IgD-negative memory B cell (primary cell): ENCODE data around the gene CCDC148. TPM values are rescaled to one million over a fixed set of nuclear protein-coding genes. Genes with fewer than 3 reads are reported as not detected.

Experiments
- H3K27ac Mint-ChIP-seq, 3 donors: one replicate each; pipeline ENCODE4 v1.8.0; 2020 to 2022; ENCODE audit warnings: mild to moderate bottlenecking in 3 of 3, mixed read lengths in 3 of 3, moderate library complexity in 1 of 3
- H3K27me3 Mint-ChIP-seq: one replicate; pipeline ENCODE4 v1.8.0; 2021; ENCODE audit warnings: mixed read lengths
- H3K36me3 Mint-ChIP-seq: one replicate; pipeline ENCODE4 v1.8.0; 2020; ENCODE audit warnings: mild to moderate bottlenecking, mixed read lengths
- H3K4me1 Mint-ChIP-seq, 3 donors: one replicate each; pipeline ENCODE4 v1.8.0; 2020 to 2022; ENCODE audit warnings: mixed read lengths in 3 of 3, mild to moderate bottlenecking in 1 of 3
- H3K4me3 Mint-ChIP-seq, 4 donors: one replicate each; pipeline ENCODE4 v1.8.0; 2020 to 2022; ENCODE audit warnings: mild to moderate bottlenecking in 4 of 4, mixed read lengths in 4 of 4, moderate library complexity in 3 of 4
- H3K9me3 Mint-ChIP-seq, 3 donors: one replicate each; pipeline ENCODE4 v1.8.0; 2020 to 2021; ENCODE audit warnings: mixed read lengths in 3 of 3, mild to moderate bottlenecking in 1 of 3
- polyA plus RNA-seq: library from polyadenylated mRNA; unstranded; fragments of 300-500 nt; fragmentation: Illumina TruSeq; gene quantifications from one replicate; pipeline ENCODE4 v1.2.3, GENCODE V29; 2021

CCDC148 gene
- polyA plus RNA-seq, 1 donor from 2014 or later = not detected

GRCh38 chr2:158412206-158412605, 44.3 kb downstream of the CCDC148 start:
- H3K4me3 Mint-ChIP-seq = no peak overlapping the region
- H3K9me3 Mint-ChIP-seq = peaks cover 10 to 29% (median 10%) of the 10 kb centered on the region in 3 donors
- no peak overlapping the region for H3K27ac Mint-ChIP-seq
- H3K4me1 Mint-ChIP-seq = no peaks in the 10 kb centered on the region
- peaks cover 4% of the 10 kb centered on the region for H3K27me3 Mint-ChIP-seq
- peaks cover 2% of the 10 kb centered on the region for H3K36me3 Mint-ChIP-seq

DNA sequence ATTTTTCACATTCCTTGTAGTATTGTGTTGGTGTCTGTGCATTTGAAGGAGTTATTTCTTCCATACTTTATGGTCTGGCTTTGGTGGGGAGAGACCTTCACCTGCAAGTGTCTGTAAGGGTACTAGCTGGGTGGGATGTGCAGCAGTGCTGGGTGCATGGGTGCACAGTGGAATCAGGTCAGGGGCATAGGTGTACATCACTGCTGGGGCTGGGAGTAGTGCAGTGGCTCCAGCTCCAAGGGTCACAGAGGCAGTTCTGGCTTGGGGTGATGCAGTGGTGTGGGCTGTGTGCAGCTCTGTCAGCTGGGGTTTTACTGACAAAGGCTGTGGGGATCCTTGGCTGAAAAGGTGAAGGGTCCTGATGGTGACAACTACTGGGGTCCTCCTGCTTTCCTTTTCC, 44.8 kb downstream of the CCDC148 start:
- no peak overlapping the region for H3K27ac Mint-ChIP-seq
- H3K4me3 Mint-ChIP-seq = no peak overlapping the region
- no peaks in the 10 kb centered on the region for H3K4me1 Mint-ChIP-seq
- peaks cover 1% of the 10 kb centered on the region for H3K27me3 Mint-ChIP-seq
- H3K9me3 Mint-ChIP-seq = peaks cover 9 to 29% (median 10%) of the 10 kb centered on the region in 3 donors
- peaks cover 2% of the 10 kb centered on the region for H3K36me3 Mint-ChIP-seq

DNA sequence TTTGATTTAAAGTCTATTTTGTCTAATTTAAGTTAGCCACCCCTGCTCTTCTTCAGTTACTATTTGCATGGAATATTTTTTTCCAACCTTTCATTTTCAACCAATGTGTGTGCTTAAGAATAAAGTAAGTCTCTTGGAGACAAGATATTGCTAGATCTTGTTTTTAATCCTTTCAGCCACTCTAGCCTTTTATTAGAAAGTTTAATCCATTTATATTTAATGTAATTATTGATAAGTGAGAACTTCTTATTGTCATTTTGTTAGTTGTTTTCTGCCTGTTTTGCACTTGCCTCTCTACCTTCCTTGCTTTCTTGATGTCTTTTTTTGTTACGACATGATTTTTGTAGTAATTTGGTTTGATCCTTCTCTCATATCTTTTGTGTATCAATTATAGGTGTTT, 46.4 kb downstream of the CCDC148 start:
- H3K27me3 Mint-ChIP-seq = peaks cover 1% of the 10 kb centered on the region
- H3K27ac Mint-ChIP-seq = peak overlapping the region in 1 of 3 donors; percentile 34
- no peaks in the 10 kb centered on the region for H3K4me1 Mint-ChIP-seq
- peaks cover 4 to 18% (median 6%) of the 10 kb centered on the region in 3 donors for H3K9me3 Mint-ChIP-seq
- no peak overlapping the region for H3K4me3 Mint-ChIP-seq
- H3K36me3 Mint-ChIP-seq = peaks cover 2% of the 10 kb centered on the region

GRCh38 chr2:158407031-158407430, 49.5 kb downstream of the CCDC148 start:
- Mint-ChIP-seq H3K27me3 (no peaks in the 10 kb centered on the region), H3K27ac (no peak overlapping the region), H3K4me3 (no peak overlapping the region), H3K4me1 (no peaks in the 10 kb centered on the region), H3K36me3 (no peaks in the 10 kb centered on the region), H3K9me3 (peaks cover 2 to 18% (median 4%) of the 10 kb centered on the region in 3 donors)

DNA sequence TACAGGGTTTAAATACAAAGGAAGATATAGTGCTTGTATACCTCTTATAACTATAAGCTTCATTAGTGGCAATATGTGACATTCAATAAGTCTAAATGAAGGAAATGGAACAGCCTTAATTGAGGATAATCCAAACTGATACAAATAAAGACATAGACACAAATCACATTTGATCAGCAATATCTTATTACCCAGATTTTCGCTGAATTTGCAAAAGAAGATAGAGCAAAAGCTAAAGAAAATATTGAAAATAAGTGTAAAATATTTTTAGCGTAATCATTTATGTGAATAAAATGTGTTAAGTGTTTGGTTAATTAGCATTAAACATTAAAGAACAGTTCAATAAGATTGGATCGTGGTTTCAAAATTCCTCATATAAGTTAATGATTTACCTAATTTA, 51.2 kb downstream of the CCDC148 start:
- no peak overlapping the region for H3K27ac Mint-ChIP-seq
- H3K4me3 Mint-ChIP-seq = no peak overlapping the region
- no peaks in the 10 kb centered on the region for H3K36me3 Mint-ChIP-seq
- H3K9me3 Mint-ChIP-seq = peaks cover 0 to 6% (median 4%) of the 10 kb centered on the region in 3 donors
- peaks cover 0 to 3% (median 0%) of the 10 kb centered on the region in 3 donors for H3K4me1 Mint-ChIP-seq
- H3K27me3 Mint-ChIP-seq = no peaks in the 10 kb centered on the region

- no peak overlapping the region for H3K4me3 Mint-ChIP-seq
- no peaks in the 10 kb centered on the region for H3K36me3 Mint-ChIP-seq
- H3K9me3 Mint-ChIP-seq = peaks cover 2 to 8% (median 7%) of the 10 kb centered on the region in 3 donors
- H3K27me3 Mint-ChIP-seq = peaks cover 1% of the 10 kb centered on the region
- H3K27ac Mint-ChIP-seq = no peak overlapping the region
- H3K4me1 Mint-ChIP-seq = peaks cover 0 to 3% (median 0%) of the 10 kb centered on the region in 3 donors
Measured at GRCh38 chr2:158403237-158403636, 53.3 kb downstream of the CCDC148 start.

DNA sequence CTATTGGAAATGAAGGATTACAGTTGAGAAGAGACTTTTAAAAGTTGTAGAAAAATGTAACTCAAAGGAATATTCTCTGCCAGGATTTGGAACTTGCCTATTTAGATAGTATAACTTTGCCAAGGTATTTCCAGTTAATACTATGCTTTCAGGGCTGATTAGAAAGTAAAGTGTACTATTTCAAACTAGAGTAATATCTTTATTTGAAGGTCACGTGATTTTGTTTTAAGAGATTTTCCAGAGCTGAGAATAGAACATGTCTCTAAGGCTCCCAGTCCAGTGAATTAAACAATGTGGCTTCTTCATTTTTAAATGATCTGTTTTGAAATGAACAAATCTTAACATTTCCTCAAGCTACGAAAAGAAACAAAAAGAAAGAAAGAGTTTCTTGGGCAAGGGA, 53.9 kb downstream of the CCDC148 start:
- Mint-ChIP-seq H3K4me1 (peaks cover 0 to 3% (median 0%) of the 10 kb centered on the region in 3 donors), H3K36me3 (no peaks in the 10 kb centered on the region), H3K9me3 (peaks cover 2 to 8% (median 7%) of the 10 kb centered on the region in 3 donors), H3K4me3 (no peak overlapping the region), H3K27me3 (peaks cover 3% of the 10 kb centered on the region), H3K27ac (no peak overlapping the region)

DNA sequence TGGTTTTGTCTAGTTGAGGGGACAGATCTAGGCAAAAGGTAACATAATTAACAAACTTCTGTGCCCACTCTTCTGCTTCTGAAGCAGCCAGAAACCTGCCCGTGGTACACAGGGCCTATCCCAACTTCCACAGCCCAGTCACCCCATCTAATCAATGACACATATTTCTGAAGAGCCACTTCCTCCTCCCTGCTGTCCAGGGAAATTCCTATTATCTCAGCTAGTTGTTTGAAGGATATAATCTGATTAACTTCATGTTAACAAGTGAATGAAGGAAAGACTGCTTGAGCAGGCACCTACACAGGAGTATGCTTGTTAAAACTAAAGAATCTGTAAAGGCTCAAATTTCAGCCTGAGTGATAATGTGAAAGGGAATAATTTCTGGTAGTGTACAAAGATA, 61.4 kb downstream of the CCDC148 start:
- Mint-ChIP-seq H3K27ac (no peak overlapping the region), H3K27me3 (peaks cover 4% of the 10 kb centered on the region), H3K9me3 (peaks cover 2 to 7% (median 6%) of the 10 kb centered on the region in 3 donors), H3K36me3 (no peaks in the 10 kb centered on the region), H3K4me3 (no peak overlapping the region), H3K4me1 (no peaks in the 10 kb centered on the region)

GRCh38 chr2:158394453-158394852, 62.1 kb downstream of the CCDC148 start:
- Mint-ChIP-seq H3K4me1 (no peaks in the 10 kb centered on the region), H3K4me3 (no peak overlapping the region), H3K27me3 (peaks cover 4% of the 10 kb centered on the region), H3K9me3 (peaks cover 0 to 2% (median 1%) of the 10 kb centered on the region in 3 donors), H3K27ac (no peak overlapping the region), H3K36me3 (no peaks in the 10 kb centered on the region)

DNA sequence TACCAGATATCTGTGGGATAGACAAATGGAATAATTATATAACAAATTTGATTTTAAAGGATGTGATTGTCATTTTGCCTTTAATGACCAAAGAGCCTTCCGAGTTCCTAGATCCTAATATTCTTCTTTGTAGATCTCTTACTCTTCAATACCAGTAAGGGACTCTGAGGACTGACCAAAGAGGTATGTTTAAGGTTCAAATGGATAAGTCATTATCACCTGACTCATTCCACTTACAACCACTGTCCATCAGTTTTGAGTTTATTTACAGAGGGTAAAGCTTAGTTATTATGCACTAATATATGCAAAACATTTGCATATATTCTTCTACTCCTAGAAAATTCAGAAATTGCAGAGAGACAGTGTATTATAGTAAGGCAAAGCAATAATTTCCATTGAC, 62.7 kb downstream of the CCDC148 start:
- H3K9me3 Mint-ChIP-seq = peaks cover 0 to 2% (median 0%) of the 10 kb centered on the region in 3 donors
- no peaks in the 10 kb centered on the region for H3K36me3 Mint-ChIP-seq
- no peaks in the 10 kb centered on the region for H3K4me1 Mint-ChIP-seq
- H3K27ac Mint-ChIP-seq = no peak overlapping the region
- H3K4me3 Mint-ChIP-seq = no peak overlapping the region
- H3K27me3 Mint-ChIP-seq = peaks cover 4% of the 10 kb centered on the region

DNA sequence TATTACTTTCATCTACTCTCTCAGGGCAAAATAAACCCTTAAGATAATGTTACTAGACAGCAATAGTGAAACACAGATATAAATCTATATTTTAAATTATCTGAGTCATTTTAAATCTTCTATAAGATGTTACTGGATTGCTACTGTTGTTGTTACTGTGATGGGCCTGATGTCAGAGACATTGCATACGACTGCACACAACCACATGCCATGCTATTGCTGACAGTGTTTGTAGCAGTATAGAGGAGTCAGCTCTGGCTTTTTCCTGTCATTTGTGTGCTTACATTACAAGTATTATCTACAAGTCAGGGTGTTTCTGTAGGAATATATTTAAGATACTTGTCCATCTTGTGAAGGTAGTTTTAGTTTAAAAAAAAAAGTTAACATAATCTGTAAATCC, 63.9 kb downstream of the CCDC148 start:
- Mint-ChIP-seq H3K9me3 (no peaks in the 10 kb centered on the region), H3K36me3 (no peaks in the 10 kb centered on the region), H3K4me3 (no peak overlapping the region), H3K27me3 (peaks cover 2% of the 10 kb centered on the region), H3K27ac (no peak overlapping the region), H3K4me1 (no peaks in the 10 kb centered on the region)

- H3K27me3 Mint-ChIP-seq = no peaks in the 10 kb centered on the region
- H3K9me3 Mint-ChIP-seq = no peaks in the 10 kb centered on the region
- no peaks in the 10 kb centered on the region for H3K36me3 Mint-ChIP-seq
- H3K4me1 Mint-ChIP-seq = no peaks in the 10 kb centered on the region
- H3K27ac Mint-ChIP-seq = no peak overlapping the region
- H3K4me3 Mint-ChIP-seq = no peak overlapping the region
Measured at GRCh38 chr2:158391876-158392275, 64.7 kb downstream of the CCDC148 start.

- no peaks in the 10 kb centered on the region for H3K27me3 Mint-ChIP-seq
- peaks cover 2% of the 10 kb centered on the region for H3K36me3 Mint-ChIP-seq
- H3K27ac Mint-ChIP-seq = no peak overlapping the region
- no peak overlapping the region for H3K4me3 Mint-ChIP-seq
- H3K9me3 Mint-ChIP-seq = no peaks in the 10 kb centered on the region
- no peaks in the 10 kb centered on the region for H3K4me1 Mint-ChIP-seq
Measured at GRCh38 chr2:158391361-158391760, 65.2 kb downstream of the CCDC148 start.

- no peaks in the 10 kb centered on the region for H3K27me3 Mint-ChIP-seq
- no peak overlapping the region for H3K4me3 Mint-ChIP-seq
- peaks cover 2% of the 10 kb centered on the region for H3K36me3 Mint-ChIP-seq
- no peak overlapping the region for H3K27ac Mint-ChIP-seq
- H3K9me3 Mint-ChIP-seq = no peaks in the 10 kb centered on the region
- H3K4me1 Mint-ChIP-seq = no peaks in the 10 kb centered on the region
Measured at GRCh38 chr2:158388159-158388558, 68.4 kb downstream of the CCDC148 start.

DNA sequence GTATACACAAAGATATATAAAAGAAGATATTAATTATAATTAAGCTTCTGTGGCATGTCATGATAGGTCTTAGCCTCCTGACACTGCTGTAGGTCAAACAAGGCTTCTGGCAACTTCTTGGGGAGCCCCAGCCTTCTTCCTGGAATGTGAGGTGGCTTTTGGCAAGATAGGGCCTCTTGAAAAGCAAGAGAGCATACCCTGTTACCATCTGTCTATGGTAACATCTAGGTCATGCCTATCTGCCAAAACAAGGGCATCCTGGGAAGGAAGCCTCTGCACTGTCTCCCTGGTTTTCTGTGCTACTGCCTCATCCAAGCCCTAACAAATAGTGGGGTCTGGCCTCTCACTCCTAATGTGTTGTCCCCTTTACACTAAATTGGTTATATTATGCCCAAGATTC, 70.9 kb downstream of the CCDC148 start:
- Mint-ChIP-seq H3K4me1 (peaks cover 0 to 1% (median 0%) of the 10 kb centered on the region in 3 donors), H3K36me3 (peaks cover 2% of the 10 kb centered on the region), H3K27ac (no peak overlapping the region), H3K27me3 (no peaks in the 10 kb centered on the region), H3K4me3 (no peak overlapping the region), H3K9me3 (peaks cover 0 to 2% (median 0%) of the 10 kb centered on the region in 3 donors)

- Mint-ChIP-seq H3K27me3 (peaks cover 1% of the 10 kb centered on the region), H3K9me3 (peaks cover 0 to 2% (median 0%) of the 10 kb centered on the region in 3 donors), H3K4me1 (peaks cover 0 to 1% (median 0%) of the 10 kb centered on the region in 3 donors), H3K27ac (no peak overlapping the region), H3K36me3 (peaks cover 2% of the 10 kb centered on the region), H3K4me3 (no peak overlapping the region)
Measured at GRCh38 chr2:158381978-158382377, 74.6 kb downstream of the CCDC148 start.
